Activated CD8-positive, alpha-beta T cell treated with anti-CD3 and anti-CD28 coated beads for 36 hours (primary cell): ENCODE results near the gene TNFRSF13B. TPM values are rescaled to one million over a fixed set of nuclear protein-coding genes. Genes with fewer than 3 reads are reported as not detected.
"Not testable (repeated sequence)": the region's sequence is repeated elsewhere in the genome, so short reads cannot be mapped to it uniquely, and the experiment has no call there.

ENCODE experiments used
- ATAC-seq: fragments of 200-7000 bp; cut with Tn5 transposase; one replicate; pipeline ENCODE4 v1.10.0; 2021; ENCODE audit warnings: mild to moderate bottlenecking, moderate library complexity
- CTCF ChIA-PET: fragments of 350-600 bp; sonication (Branson Sonifier 250); formaldehyde crosslinking; loops from one replicate; lab custom pipeline; 2021; ENCODE audit warnings: antibody characterized with exemption; lab: Charles Lee
- POLR2A ChIA-PET: fragments of 350-600 bp; sonication (Branson Sonifier 250); formaldehyde crosslinking; loops from one replicate; lab custom pipeline; 2021; ENCODE audit warnings: antibody characterized with exemption; lab: Charles Lee
- DNase-seq: peaks from one replicate; pipeline ENCODE4 v3.0.0-alpha.2; 2020
- H3K27ac Mint-ChIP-seq: one replicate; pipeline ENCODE4 v1.8.0; 2021; ENCODE audit warnings: mild to moderate bottlenecking, mixed read lengths
- H3K27me3 Mint-ChIP-seq: one replicate; pipeline ENCODE4 v1.8.0; 2021; ENCODE audit warnings: mixed read lengths
- H3K36me3 Mint-ChIP-seq: one replicate; pipeline ENCODE4 v1.8.0; 2021; ENCODE audit warnings: low read depth, mixed read lengths
- H3K4me1 Mint-ChIP-seq: one replicate; pipeline ENCODE4 v1.8.0; 2021; ENCODE audit warnings: low read depth, mixed read lengths
- H3K4me3 Mint-ChIP-seq: one replicate; pipeline ENCODE4 v1.8.0; 2021; ENCODE audit warnings: mild to moderate bottlenecking, moderate library complexity, mixed read lengths
- H3K9me3 Mint-ChIP-seq: one replicate; pipeline ENCODE4 v1.8.0; 2021; ENCODE audit warnings: mixed read lengths
- CTCF ChIP-seq: fragments of 200-600 bp; IDR thresholded peaks from one replicate; pipeline ENCODE4 v1.8.0; 2022; ENCODE audit warnings: antibody characterized with exemption, mild to moderate bottlenecking
- intact Hi-C: fragments of 100-400 bp; cut with micrococcal nuclease; formaldehyde crosslinking; loops from one replicate; pipeline ENCODE4 v1.10.0; 2022
- total RNA-seq, 2 experiments: library from RNA; stranded (reverse); gene quantifications; one replicate each; pipeline ENCODE4 v1.2.3, GENCODE V29; 2021

The TNFRSF13B gene
- total RNA-seq, 2 experiments from 2014 or later = not detected

GRCh38 chr17:16910341-16910740 is 61.6 kb downstream of the TNFRSF13B start:
- no peak for DNase-seq
- ATAC-seq = no peak
- no peak overlapping the region for H3K4me3 Mint-ChIP-seq
- CTCF ChIA-PET = no interaction called here
- peaks cover 8% of the 10 kb centered on the region for H3K27me3 Mint-ChIP-seq
- H3K9me3 Mint-ChIP-seq = no peaks in the 10 kb centered on the region
- POLR2A ChIA-PET = no interaction called here
- intact Hi-C loops = no loop called here
- no peak overlapping the region for H3K27ac Mint-ChIP-seq
- H3K36me3 Mint-ChIP-seq = no peaks in the 10 kb centered on the region
- TF ChIP-seq CTCF = no peak
- peaks cover 17% of the 10 kb centered on the region for H3K4me1 Mint-ChIP-seq

- H3K27ac Mint-ChIP-seq = no peak overlapping the region
- TF ChIP-seq CTCF = no peak
- no peak for DNase-seq
- peaks cover 8% of the 10 kb centered on the region for H3K27me3 Mint-ChIP-seq
- no peak overlapping the region for H3K4me3 Mint-ChIP-seq
- no peaks in the 10 kb centered on the region for H3K36me3 Mint-ChIP-seq
- POLR2A ChIA-PET = no interaction called here
- ATAC-seq = no peak
- peaks cover 17% of the 10 kb centered on the region for H3K4me1 Mint-ChIP-seq
- CTCF ChIA-PET = no interaction called here
- intact Hi-C loops = no loop called here
- H3K9me3 Mint-ChIP-seq = no peaks in the 10 kb centered on the region
Measured at GRCh38 chr17:16909472-16910246, 62.3 kb downstream of the TNFRSF13B start.

- peaks cover 1% of the 10 kb centered on the region for H3K9me3 Mint-ChIP-seq
- peaks cover 10% of the 10 kb centered on the region for H3K27me3 Mint-ChIP-seq
- no peak overlapping the region for H3K4me3 Mint-ChIP-seq
- ChIA-PET POLR2A (interaction anchor here (0.8 kb wide), 1 partner anchor 12 kb away, joined by 3 read pairs; no protein-coding TSS in a partner anchor), CTCF (no interaction called here)
- no peak for TF ChIP-seq CTCF
- DNase-seq (no peak), ATAC-seq (no peak)
- H3K4me1 Mint-ChIP-seq = peaks cover 17% of the 10 kb centered on the region
- no peaks in the 10 kb centered on the region for H3K36me3 Mint-ChIP-seq
- H3K27ac Mint-ChIP-seq = no peak overlapping the region
- intact Hi-C loops = no loop called here
Measured at GRCh38 chr17:16908273-16908672, 63.6 kb downstream of the TNFRSF13B start.

- Mint-ChIP-seq H3K9me3 (peaks cover 1% of the 10 kb centered on the region), H3K4me1 (peaks cover 10% of the 10 kb centered on the region), H3K27me3 (peaks cover 16% of the 10 kb centered on the region), H3K27ac (no peak overlapping the region), H3K4me3 (no peak overlapping the region), H3K36me3 (no peaks in the 10 kb centered on the region)
- ChIA-PET POLR2A (no interaction called here), CTCF (no interaction called here)
- intact Hi-C loops = no loop called here
- ATAC-seq = no peak
- no peak for DNase-seq
- no peak for TF ChIP-seq CTCF
Measured at GRCh38 chr17:16906680-16907079, 65.2 kb downstream of the TNFRSF13B start.

GRCh38 chr17:16905593-16906191 is 66.2 kb downstream of the TNFRSF13B start:
- POLR2A ChIA-PET = no interaction called here
- intact Hi-C loops = no loop called here
- TF ChIP-seq CTCF = no peak
- H3K4me1 Mint-ChIP-seq = peaks cover 4% of the 10 kb centered on the region
- H3K27ac Mint-ChIP-seq = no peak overlapping the region
- DNase-seq (no peak), ATAC-seq (no peak)
- H3K27me3 Mint-ChIP-seq = peaks cover 20% of the 10 kb centered on the region
- H3K9me3 Mint-ChIP-seq = peaks cover 1% of the 10 kb centered on the region
- CTCF ChIA-PET = interaction anchor here (1.4 kb wide), 1 partner anchor 10 kb away, joined by 3 read pairs; no protein-coding TSS in a partner anchor
- no peaks in the 10 kb centered on the region for H3K36me3 Mint-ChIP-seq
- H3K4me3 Mint-ChIP-seq = no peak overlapping the region

GRCh38 chr17:16903070-16903469 is 68.8 kb downstream of the TNFRSF13B start:
- DNase-seq, H3K4me3 Mint-ChIP-seq, ATAC-seq, H3K9me3 Mint-ChIP-seq, H3K4me1 Mint-ChIP-seq, CTCF ChIA-PET, POLR2A ChIA-PET, H3K36me3 Mint-ChIP-seq, H3K27ac Mint-ChIP-seq, intact Hi-C loops: not testable (repeated sequence)
- peaks cover 25% of the 10 kb centered on the region for H3K27me3 Mint-ChIP-seq
